Panc1 (cell line): ENCODE measurements around the gene CASP4. TPM values are rescaled to one million over a fixed set of nuclear protein-coding genes. Genes with fewer than 3 reads are reported as not detected.
"Not testable (repeated sequence)": the region's sequence is repeated elsewhere in the genome, so short reads cannot be mapped to it uniquely, and the experiment has no call there.

Experiments used
- ATAC-seq: fragments of 200-7000 bp; cut with Tn5 transposase; 2 replicates; pipeline ENCODE4 v1.9.1; 2020; ENCODE audit warnings: mild to moderate bottlenecking, moderate library complexity
- BruUV-seq: library from RNA; stranded (reverse); fragments of 400-500 nt; replicated peaks from 2 replicates; lab custom pipeline; 2021; lab: Mats Ljungman, UMichigan
- CTCF ChIA-PET: fragments of 300-600 bp; sonication (Branson Sonifier 250); formaldehyde crosslinking; loops from one replicate; lab custom pipeline; 2022; ENCODE audit warnings: antibody characterized with exemption; lab: Charles Lee
- POLR2A ChIA-PET: fragments of 300-600 bp; sonication (Branson Sonifier 250); formaldehyde crosslinking; loops from one replicate; lab custom pipeline; 2022; ENCODE audit warnings: antibody characterized with exemption; lab: Charles Lee
- DNase-seq: peaks from one replicate; pipeline ENCODE4 v3.0.0-alpha.2; 2010; ENCODE audit warnings: low read depth, low spot score
- H3K27ac ChIP-seq: 2 replicates; pipeline ENCODE4 v1.5.1; 2011; ENCODE audit warnings: mild to moderate bottlenecking, low read length, inconsistent platforms
- H3K27me3 ChIP-seq: fragments of 200-500 bp; sonication (Bioruptor generic); 2 replicates; pipeline ENCODE4 v1.6.0; 2014; ENCODE audit warnings: low read length, inconsistent platforms; ENCODE audit not compliant: control insufficient read depth, insufficient read depth
- H3K36me3 ChIP-seq: fragments of 200-500 bp; sonication (Bioruptor generic); 2 replicates; pipeline ENCODE4 v1.5.1; 2014; ENCODE audit warnings: inconsistent platforms, mild to moderate bottlenecking, low read length, moderate library complexity; ENCODE audit not compliant: control insufficient read depth, insufficient read depth
- H3K4me1 ChIP-seq: 2 replicates; pipeline ENCODE4 v1.5.1; 2011; ENCODE audit warnings: inconsistent platforms, mild to moderate bottlenecking, low read length, moderate library complexity; ENCODE audit not compliant: control insufficient read depth, insufficient read depth
- H3K4me3 ChIP-seq, 2 experiments: 2 replicates each; pipeline ENCODE4 v1.5.1; 2011 to 2012; ENCODE audit warnings: low read depth in 2 of 2, low read length in 2 of 2, mild to moderate bottlenecking in 2 of 2, inconsistent platforms in 1 of 2, moderate library complexity in 1 of 2
- H3K9me3 ChIP-seq: fragments of 200-500 bp; sonication (Bioruptor generic); 2 replicates; pipeline ENCODE4 v1.5.1; 2014; ENCODE audit warnings: low read depth, mild to moderate bottlenecking, inconsistent platforms, low read length, moderate library complexity; ENCODE audit not compliant: control insufficient read depth, insufficient read depth
- CTCF ChIP-seq: fragments of 450-650 bp; IDR thresholded peaks from 2 replicates; pipeline ENCODE4 v1.5.1; 2017; ENCODE audit warnings: mild to moderate bottlenecking
- POLR2AphosphoS5 ChIP-seq: IDR thresholded peaks from 2 replicates; pipeline ENCODE4 v1.6.1; 2012; ENCODE audit warnings: mild to moderate bottlenecking, low read depth, low read length, moderate library complexity
- REST ChIP-seq, 2 experiments: IDR thresholded peaks; 2 replicates each; pipeline ENCODE4 v1.6.1; 2011 to 2012; ENCODE audit warnings: low read depth in 2 of 2, control low read depth in 1 of 2, low read length in 1 of 2, mild to moderate bottlenecking in 1 of 2, moderate library complexity in 1 of 2; ENCODE audit not compliant: insufficient read depth in 1 of 2
- SIN3A ChIP-seq: IDR thresholded peaks from 2 replicates; pipeline ENCODE4 v1.6.1; 2012; ENCODE audit warnings: low read depth, mild to moderate bottlenecking, low read length, moderate library complexity, borderline replicate concordance; ENCODE audit not compliant: insufficient read depth
- TCF7L2 ChIP-seq: IDR thresholded peaks from 2 replicates; pipeline ENCODE4 v1.6.1; 2011; ENCODE audit warnings: mild to moderate bottlenecking, low read depth, low read length, inconsistent platforms
- in situ Hi-C: cut with HindIII; loops from 2 replicates; pipeline ENCODE4 v1.10.0; 2016; ENCODE audit warnings: low sequenced_read_pairs, low pct_unique_long_range_greater_than_20kb
- intact Hi-C: fragments of 100-400 bp; cut with micrococcal nuclease; formaldehyde crosslinking; loops from one replicate; pipeline ENCODE4 v1.10.0; 2022; ENCODE audit not compliant: unreplicated experiment
- total RNA-seq: library from RNA; stranded (reverse); gene quantifications from one replicate; pipeline ENCODE4 v1.2.1, GENCODE V29; 2021; ENCODE audit not compliant: unreplicated experiment

Gene CASP4
- total RNA-seq, 1 experiment from 2014 or later, result 25.8 TPM

GRCh38 chr11:104943561-104943960, 24.8 kb downstream of the CASP4 start:
- BruUV-seq, result no TSS peak
- no peak for ATAC-seq

GRCh38 chr11:104934594-104934993, 33.8 kb downstream of the CASP4 start:
- BruUV-seq, result no TSS peak
- TF ChIP-seq SIN3A (no peak), REST (IDR thresholded peaks at IDR 0.05; ENCODE audit: insufficient read depth in 1 of 2, low read depth in 2 of 2, low read length in 1 of 2) (no peak)
- Histone ChIP-seq H3K4me1 (no peaks in the 10 kb centered on the region), H3K27me3 (no peaks in the 10 kb centered on the region; the same call in 1 of the 2 replicates), H3K9me3 (no peaks in the 10 kb centered on the region), H3K27ac (no peak overlapping the region), H3K36me3 (no peaks in the 10 kb centered on the region), H3K4me3 (no peak overlapping the region)
- ATAC-seq (no peak), DNase-seq (no peak)
- POLR2A ChIA-PET, result no interaction called here
- intact Hi-C loops, result no loop called here
- CTCF ChIA-PET, result interaction anchor here (0.6 kb wide), 1 partner anchor 122 kb away, joined by 4 read pairs; no protein-coding TSS in a partner anchor
- in situ Hi-C loops, result no loop called here

More at GRCh38 chr11:104943561-104943960, 24.8 kb downstream of the CASP4 start:
- Histone ChIP-seq H3K4me1 (no peaks in the 10 kb centered on the region), H3K27ac (no peak overlapping the region), H3K4me3 (no peak overlapping the region), H3K27me3 (no peaks in the 10 kb centered on the region; the same call in 1 of the 2 replicates), H3K9me3 (no peaks in the 10 kb centered on the region), H3K36me3 (no peaks in the 10 kb centered on the region)
- intact Hi-C loops, result no loop called here
- in situ Hi-C loops, result no loop called here
- ChIA-PET CTCF (interaction anchor here (0.6 kb wide), 1 partner anchor 1710 kb away, joined by 6 read pairs; no protein-coding TSS in a partner anchor), POLR2A (no interaction called here)
- no peak for DNase-seq
- TF ChIP-seq TCF7L2 (no peak), POLR2AphosphoS5 (no peak)

GRCh38 chr11:104934073-104934472, 34.3 kb downstream of the CASP4 start:
- POLR2A ChIA-PET, intact Hi-C loops, H3K36me3 ChIP-seq, H3K4me1 ChIP-seq, ATAC-seq, in situ Hi-C loops, BruUV-seq, H3K27ac ChIP-seq, H3K27me3 ChIP-seq, DNase-seq, H3K9me3 ChIP-seq, H3K4me3 ChIP-seq: not testable (repeated sequence)
- CTCF ChIA-PET, result interaction anchor here (0.6 kb wide), 1 partner anchor 123 kb away, joined by 4 read pairs; no protein-coding TSS in a partner anchor

- H3K4me1 ChIP-seq, result no peaks in the 10 kb centered on the region
- no peak for TF ChIP-seq TCF7L2
- no peak for TF ChIP-seq REST (IDR thresholded peaks at IDR 0.05; ENCODE audit: insufficient read depth in 1 of 2, low read depth in 2 of 2, low read length in 1 of 2)
- TF ChIP-seq CTCF, result no peak
- TF ChIP-seq SIN3A, result no peak
- no peak for TF ChIP-seq POLR2AphosphoS5
- no peak for DNase-seq
- CTCF ChIA-PET, result no interaction called here
- no peak for ATAC-seq
- BruUV-seq, result no TSS peak
- no peaks in the 10 kb centered on the region for H3K36me3 ChIP-seq
- in situ Hi-C loops (no loop called here), intact Hi-C loops (no loop called here)
- no peak overlapping the region for H3K4me3 ChIP-seq
- H3K27ac ChIP-seq, result no peak overlapping the region
- no peaks in the 10 kb centered on the region for H3K9me3 ChIP-seq
- POLR2A ChIA-PET, result no interaction called here
- H3K27me3 ChIP-seq, result no peaks in the 10 kb centered on the region
Observed at GRCh38 chr11:104928811-104929210, 39.6 kb downstream of the CASP4 start.
